GM21526 (cell line): ENCODE data around the gene SEMA6C.

ENCODE experiments used
- ATAC-seq: cut with Tn5 transposase; IDR thresholded peaks from one replicate; pipeline ENCODE4 v1.9.1; 2021; ENCODE audit warnings: moderate library complexity; ENCODE audit not compliant: unreplicated experiment, low FRiP score

Gene SEMA6C

GRCh38 chr1:151159373-151159772 is 12.9 kb upstream of the SEMA6C start:
- no peak for ATAC-seq

- ATAC-seq: no peak
Measured at GRCh38 chr1:151158751-151159251, 12.4 kb upstream of the SEMA6C start.

- no peak for ATAC-seq
Measured at GRCh38 chr1:151158326-151158725, 11.9 kb upstream of the SEMA6C start.

- ATAC-seq: no peak
Measured at GRCh38 chr1:151157067-151157531, 10.7 kb upstream of the SEMA6C start.

- ATAC-seq: no peak
Measured at GRCh38 chr1:151156515-151156819, 10.0 kb upstream of the SEMA6C start, which contains the start of gene TNFAIP8L2. TNFAIP8L2 (plus strand) TSS chr1:151156649; CDS start chr1:151158698, 2,049 bp downstream.

GRCh38 chr1:151147665-151148064 is 1.2 kb upstream of the SEMA6C start:
- no peak for ATAC-seq

- no peak for ATAC-seq
Measured at GRCh38 chr1:151147132-151147503, 687 bp upstream of the SEMA6C start.

- ATAC-seq: no peak
Measured at GRCh38 chr1:151146072-151146411, 389 bp downstream of the SEMA6C start.

- no peak for ATAC-seq
Measured at GRCh38 chr1:151145304-151146071, 943 bp downstream of the SEMA6C start.

- no peak for ATAC-seq
Measured at GRCh38 chr1:151144474-151145303, 1.7 kb downstream of the SEMA6C start.

GRCh38 chr1:151143986-151144385 is 2.4 kb downstream of the SEMA6C start:
- ATAC-seq: no peak

- no peak for ATAC-seq
Measured at GRCh38 chr1:151143057-151143435, 3.4 kb downstream of the SEMA6C start.

GRCh38 chr1:151142411-151143056 is 3.9 kb downstream of the SEMA6C start:
- ATAC-seq: no peak

- no peak for ATAC-seq
Measured at GRCh38 chr1:151137789-151138188, 8.6 kb downstream of the SEMA6C start.

GRCh38 chr1:151135433-151136385 is 10.7 kb downstream of the SEMA6C start:
- ATAC-seq: no peak

GRCh38 chr1:151134991-151135390 is 11.4 kb downstream of the SEMA6C start:
- ATAC-seq: no peak

GRCh38 chr1:151134396-151134795 is 12.0 kb downstream of the SEMA6C start:
- ATAC-seq: no peak

GRCh38 chr1:151133018-151133806 is 13.2 kb downstream of the SEMA6C start:
- no peak for ATAC-seq

GRCh38 chr1:151132335-151133017 is 14.0 kb downstream of the SEMA6C start:
- ATAC-seq: no peak
